C4-2B (cell line): ENCODE measurements around the gene GDF10.
A peak's percentile ranks its signal among the peaks of the same experiment; 100 is the strongest.

ENCODE experiments used
- H3K27ac ChIP-seq: fragments of 450-650 bp; 2 replicates; pipeline ENCODE4 v1.5.1; 2017
- CTCF ChIP-seq: fragments of 450-650 bp; conservative IDR thresholded peaks from 2 replicates; pipeline ENCODE4 v1.5.1; 2017; ENCODE audit warnings: mild to moderate bottlenecking
- ZFX ChIP-seq: fragments of 450-650 bp; IDR thresholded peaks from 2 replicates; pipeline ENCODE4 v1.6.1; 2017

The GDF10 gene

GRCh38 chr10:47299611-47300428, at the start of gene GDF10:
TSS of gene GDF10 (plus strand) at chr10:47300197. CDS start at chr10:47300652, 455 bp downstream.
- no peak for TF ChIP-seq CTCF
- no peak for TF ChIP-seq ZFX
- H3K27ac ChIP-seq = no peak within 1 kb of the TSS

GRCh38 chr10:47252093-47252780, 47.8 kb upstream of the GDF10 start:
- no peak overlapping the region for H3K27ac ChIP-seq
- TF ChIP-seq CTCF = no peak
- TF ChIP-seq ZFX = no peak

- TF ChIP-seq CTCF = no peak
- no peak for TF ChIP-seq ZFX
- no peak overlapping the region; the same call in 1 of the 2 replicates for H3K27ac ChIP-seq
Observed at GRCh38 chr10:47253030-47253637, 46.9 kb upstream of the GDF10 start.

GRCh38 chr10:47253651-47254375, 46.2 kb upstream of the GDF10 start:
- TF ChIP-seq CTCF (no peak), ZFX (no peak)

GRCh38 chr10:47254611-47255010, 45.4 kb upstream of the GDF10 start:
- no peak for TF ChIP-seq CTCF
- no peak for TF ChIP-seq ZFX
- peak overlapping the region; percentile 40 for H3K27ac ChIP-seq

More at GRCh38 chr10:47253651-47254375, 46.2 kb upstream of the GDF10 start:
- H3K27ac ChIP-seq = peak overlapping the region; percentile 40

- peak overlapping the region; percentile 40 for H3K27ac ChIP-seq
- TF ChIP-seq ZFX (no peak), CTCF (no peak)
Observed at GRCh38 chr10:47255033-47255813, 44.8 kb upstream of the GDF10 start.
